SK-N-SH treated with all-trans-retinoic acid at 6 μM for 48 hours (cell line): Measurements from ENCODE around the gene LINGO3.

Source experiments
- ATAC-seq: fragments of 200-7000 bp; cut with Tn5 transposase; 3 replicates; pipeline ENCODE4 v1.9.1; 2020; ENCODE audit warnings: mild to moderate bottlenecking, moderate library complexity
- ARNTL ChIP-seq: fragments of 450-650 bp; formaldehyde crosslinking; IDR thresholded peaks from 2 replicates; pipeline ENCODE4 v1.5.0; 2020; ENCODE audit warnings: low read depth, mild to moderate bottlenecking, moderate library complexity, borderline replicate concordance
- BACH2 ChIP-seq: fragments of 250-450 bp; sonication (Bioruptor Pico); IDR thresholded peaks from 2 replicates; pipeline ENCODE4 v1.9.0; 2021; ENCODE audit warnings: mild to moderate bottlenecking, borderline replicate concordance
- CREB5 ChIP-seq: fragments of 250-450 bp; sonication (Bioruptor Pico); IDR thresholded peaks from 2 replicates; pipeline ENCODE4 v1.5.1; 2020; ENCODE audit warnings: low read depth, mild to moderate bottlenecking, moderate library complexity
- CSDC2 ChIP-seq: fragments of 250-450 bp; sonication (Bioruptor Pico); IDR thresholded peaks from 2 replicates; pipeline ENCODE4 v1.5.0; 2020; ENCODE audit warnings: mild to moderate bottlenecking, moderate library complexity
- CSRNP3 ChIP-seq: fragments of 250-450 bp; sonication (Bioruptor Pico); IDR thresholded peaks from 2 replicates; pipeline ENCODE4 v1.5.1; 2021; ENCODE audit warnings: mild to moderate bottlenecking, moderate library complexity
- GLIS3 ChIP-seq: fragments of 250-450 bp; sonication (Bioruptor Pico); IDR thresholded peaks from 2 replicates; pipeline ENCODE4 v1.5.0; 2020; ENCODE audit warnings: mild to moderate bottlenecking, moderate library complexity
- ISL1 ChIP-seq: fragments of 250-450 bp; sonication (Bioruptor Pico); IDR thresholded peaks from 2 replicates; pipeline ENCODE4 v2.1.2; 2022; ENCODE audit warnings: mild to moderate bottlenecking, moderate library complexity
- PATZ1 ChIP-seq: fragments of 250-450 bp; sonication (Bioruptor Pico); IDR thresholded peaks from 2 replicates; pipeline ENCODE4 v1.8.0; 2020; ENCODE audit warnings: mild to moderate bottlenecking, moderate library complexity, borderline replicate concordance
- POU6F1 ChIP-seq: fragments of 250-450 bp; sonication (Bioruptor Pico); IDR thresholded peaks from 2 replicates; pipeline ENCODE4 v1.8.0; 2021; ENCODE audit warnings: low read depth, mild to moderate bottlenecking, moderate library complexity, borderline replicate concordance
- RARB ChIP-seq: fragments of 250-450 bp; sonication (Bioruptor Pico); IDR thresholded peaks from 2 replicates; pipeline ENCODE4 v1.8.0; 2021; ENCODE audit warnings: mild to moderate bottlenecking, moderate library complexity
- SNAI2 ChIP-seq: fragments of 250-450 bp; sonication (Bioruptor Pico); IDR thresholded peaks from 2 replicates; pipeline ENCODE4 v1.5.0; 2020; ENCODE audit warnings: mild to moderate bottlenecking, moderate library complexity
- TOX ChIP-seq: fragments of 250-450 bp; sonication (Bioruptor Pico); IDR thresholded peaks from 2 replicates; pipeline ENCODE4 v1.8.0; 2021; ENCODE audit warnings: mild to moderate bottlenecking, moderate library complexity, borderline replicate concordance
- TSHZ2 ChIP-seq: fragments of 250-450 bp; sonication (Bioruptor Pico); IDR thresholded peaks from 2 replicates; pipeline ENCODE4 v1.5.0; 2020; ENCODE audit warnings: mild to moderate bottlenecking, moderate library complexity
- ZC3H10 ChIP-seq: fragments of 250-450 bp; sonication (Bioruptor Pico); IDR thresholded peaks from 2 replicates; pipeline ENCODE4 v1.5.1; 2021; ENCODE audit warnings: mild to moderate bottlenecking, moderate library complexity
- ZFP3 ChIP-seq: fragments of 250-450 bp; sonication (Bioruptor Pico); IDR thresholded peaks from 2 replicates; pipeline ENCODE4 v1.5.0; 2020; ENCODE audit warnings: mild to moderate bottlenecking, moderate library complexity
- ZFP30 ChIP-seq: fragments of 450-650 bp; formaldehyde crosslinking; IDR thresholded peaks from 2 replicates; pipeline ENCODE4 v1.5.0; 2022; ENCODE audit warnings: mild to moderate bottlenecking, moderate library complexity
- ZNF565 ChIP-seq: fragments of 450-650 bp; formaldehyde crosslinking; conservative IDR thresholded peaks from 2 replicates; pipeline ENCODE4 v1.5.0; 2020; ENCODE audit warnings: low read depth, mild to moderate bottlenecking, moderate library complexity

The LINGO3 gene

GRCh38 chr19:2336528-2337328 lies 28.8 kb upstream of the LINGO3 start (continued):
- TF ChIP-seq CREB5 (CRISPR knock-in tag) (no peak), ZNF565 (CRISPR knock-in tag) (no peak), ZC3H10 (CRISPR knock-in tag) (no peak), POU6F1 (CRISPR knock-in tag) (no peak), RARB (no peak), ZFP30 (no peak)

- ATAC-seq: no peak
- TF ChIP-seq PATZ1 (CRISPR knock-in tag): no peak
- TF ChIP-seq, all 23 proteins: peak for 0
Observed at GRCh38 chr19:2335848-2336247, 27.9 kb upstream of the LINGO3 start.

GRCh38 chr19:2334986-2335846 lies 27.3 kb upstream of the LINGO3 start:
- TF ChIP-seq ZFP3 (CRISPR knock-in tag) (no peak), SNAI2 (CRISPR knock-in tag) (no peak), TOX (CRISPR knock-in tag) (no peak), ISL1 (no peak)
- ATAC-seq: no peak

GRCh38 chr19:2334426-2334825 lies 26.5 kb upstream of the LINGO3 start:
- TF ChIP-seq CSDC2 (CRISPR knock-in tag): no peak
- no peak for TF ChIP-seq CSRNP3 (CRISPR knock-in tag)
- no peak for TF ChIP-seq TOX (CRISPR knock-in tag)
- no peak for TF ChIP-seq ZFP3 (CRISPR knock-in tag)
- TF ChIP-seq SNAI2 (CRISPR knock-in tag): no peak
- no peak for TF ChIP-seq TSHZ2 (CRISPR knock-in tag)
- ATAC-seq: no peak

- no peak for ATAC-seq
- TF ChIP-seq GLIS3 (CRISPR knock-in tag) (no peak), BACH2 (CRISPR knock-in tag) (no peak), RARB (no peak), TSHZ2 (CRISPR knock-in tag) (no peak), ISL1 (no peak), ZFP3 (CRISPR knock-in tag) (no peak), PATZ1 (CRISPR knock-in tag) (no peak), ARNTL (CRISPR knock-in tag) (no peak)
Observed at GRCh38 chr19:2333807-2334211, 25.9 kb upstream of the LINGO3 start.
